Stimulated activated naive B cell treated with anti-CD40 and anti-IgM and Interleukin-4, amounts not matched to agents 10 μg/mL and 1 μg/mL and 100 μg/mL, for 72 hours (primary cell): ENCODE results near the gene NR5A2.

Experiments used
- ATAC-seq, 2 donors: fragments of 150-1000 bp; cut with Tn5 transposase; replicated peaks; 2 replicates each; pipeline ENCODE4 v1.10.0; 2021; ENCODE audit warnings: moderate library complexity in 1 of 2
- DNase-seq: peaks from one replicate; pipeline ENCODE4 v3.0.0; 2021
- H3K27ac Mint-ChIP-seq: one replicate; pipeline ENCODE4 v1.8.0; 2022; ENCODE audit warnings: mild to moderate bottlenecking, mixed read lengths
- H3K27me3 Mint-ChIP-seq, 2 donors: one replicate each; pipeline ENCODE4 v1.8.0; 2022; ENCODE audit warnings: mixed read lengths in 2 of 2
- H3K36me3 Mint-ChIP-seq, 2 donors: one replicate each; pipeline ENCODE4 v1.8.0; 2022; ENCODE audit warnings: mixed read lengths in 2 of 2, mild to moderate bottlenecking in 1 of 2
- H3K4me1 Mint-ChIP-seq, 2 donors: one replicate each; pipeline ENCODE4 v1.8.0; 2022; ENCODE audit warnings: mixed read lengths in 2 of 2, mild to moderate bottlenecking in 1 of 2
- H3K4me3 Mint-ChIP-seq, 2 donors: one replicate each; pipeline ENCODE4 v1.8.0; 2022; ENCODE audit warnings: mild to moderate bottlenecking in 2 of 2, mixed read lengths in 2 of 2, moderate library complexity in 1 of 2
- H3K9me3 Mint-ChIP-seq, 2 donors: one replicate each; pipeline ENCODE4 v1.8.0; 2022; ENCODE audit warnings: mixed read lengths in 2 of 2, mild to moderate bottlenecking in 1 of 2

Gene NR5A2

GRCh38 chr1:200027264-200027823, at the start of gene NR5A2:
Gene NR5A2 (plus strand): TSS chr1:200027710. CDS start chr1:200027848, 138 bp downstream.
- Mint-ChIP-seq H3K9me3 (no peaks in the 10 kb centered on the region), H3K27ac (no peak within 1 kb of the TSS), H3K4me3 (peak within 1 kb of the TSS; percentile 59 to 69), H3K27me3 (peaks cover 56 to 57% of the 10 kb centered on the region in 2 donors), H3K4me1 (peaks cover 0 to 6% of the 10 kb centered on the region in 2 donors), H3K36me3 (peaks cover 0 to 2% of the 10 kb centered on the region in 2 donors)
- DNase-seq, result no peak
- ATAC-seq, result no peak

- no peaks in the 10 kb centered on the region for H3K36me3 Mint-ChIP-seq
- peaks cover 36 to 54% of the 10 kb centered on the region in 2 donors for H3K27me3 Mint-ChIP-seq
- H3K4me3 Mint-ChIP-seq, result no peak overlapping the region
- peaks cover 9 to 16% of the 10 kb centered on the region in 2 donors for H3K4me1 Mint-ChIP-seq
- H3K27ac Mint-ChIP-seq, result no peak overlapping the region
- ATAC-seq (no peak), DNase-seq (no peak)
- no peaks in the 10 kb centered on the region for H3K9me3 Mint-ChIP-seq
These were observed 49.0 kb upstream of the NR5A2 start for GRCh38 chr1:199978408-199978940.

- no peaks in the 10 kb centered on the region for H3K36me3 Mint-ChIP-seq
- H3K4me3 Mint-ChIP-seq, result no peak overlapping the region
- DNase-seq (no peak), ATAC-seq (no peak)
- no peaks in the 10 kb centered on the region for H3K9me3 Mint-ChIP-seq
- peaks cover 9 to 16% of the 10 kb centered on the region in 2 donors for H3K4me1 Mint-ChIP-seq
- no peak overlapping the region for H3K27ac Mint-ChIP-seq
- H3K27me3 Mint-ChIP-seq, result peaks cover 31 to 51% of the 10 kb centered on the region in 2 donors
These were observed 48.4 kb upstream of the NR5A2 start for GRCh38 chr1:199979071-199979470.

GRCh38 chr1:199981584-199981983, 45.9 kb upstream of the NR5A2 start:
- Mint-ChIP-seq H3K27ac (no peak overlapping the region), H3K27me3 (peaks cover 28 to 49% of the 10 kb centered on the region in 2 donors), H3K9me3 (no peaks in the 10 kb centered on the region), H3K36me3 (no peaks in the 10 kb centered on the region), H3K4me1 (peaks cover 9 to 14% of the 10 kb centered on the region in 2 donors), H3K4me3 (no peak overlapping the region)
- no peak for DNase-seq
- no peak for ATAC-seq

GRCh38 chr1:199982606-199983005, 44.9 kb upstream of the NR5A2 start:
- H3K4me1 Mint-ChIP-seq, result peaks cover 2 to 4% of the 10 kb centered on the region in 2 donors
- H3K36me3 Mint-ChIP-seq, result no peaks in the 10 kb centered on the region
- ATAC-seq, result no peak
- peaks cover 21 to 42% of the 10 kb centered on the region in 2 donors for H3K27me3 Mint-ChIP-seq
- DNase-seq, result no peak
- no peaks in the 10 kb centered on the region for H3K9me3 Mint-ChIP-seq
- no peak overlapping the region for H3K4me3 Mint-ChIP-seq
- no peak overlapping the region for H3K27ac Mint-ChIP-seq

- DNase-seq (no peak), ATAC-seq (no peak)
- Mint-ChIP-seq H3K36me3 (no peaks in the 10 kb centered on the region), H3K4me3 (no peak overlapping the region), H3K4me1 (no peaks in the 10 kb centered on the region), H3K27me3 (peaks cover 21 to 39% of the 10 kb centered on the region in 2 donors), H3K27ac (no peak overlapping the region), H3K9me3 (no peaks in the 10 kb centered on the region)
These were observed 44.0 kb upstream of the NR5A2 start for GRCh38 chr1:199983531-199983930.

- Mint-ChIP-seq H3K27ac (no peak overlapping the region), H3K4me3 (no peak overlapping the region), H3K27me3 (peaks cover 13 to 19% of the 10 kb centered on the region in 2 donors), H3K9me3 (no peaks in the 10 kb centered on the region), H3K36me3 (no peaks in the 10 kb centered on the region), H3K4me1 (no peaks in the 10 kb centered on the region)
- ATAC-seq (no peak), DNase-seq (no peak)
These were observed 32.3 kb upstream of the NR5A2 start for GRCh38 chr1:199995096-199995685.

GRCh38 chr1:200005165-200005564, 22.3 kb upstream of the NR5A2 start:
- no peak overlapping the region for H3K4me3 Mint-ChIP-seq
- DNase-seq (no peak), ATAC-seq (no peak)
- H3K4me1 Mint-ChIP-seq, result no peaks in the 10 kb centered on the region
- H3K27me3 Mint-ChIP-seq, result peaks cover 9 to 30% of the 10 kb centered on the region in 2 donors
- H3K9me3 Mint-ChIP-seq, result no peaks in the 10 kb centered on the region
- no peak overlapping the region for H3K27ac Mint-ChIP-seq
- no peaks in the 10 kb centered on the region for H3K36me3 Mint-ChIP-seq

GRCh38 chr1:200006711-200007110, 20.8 kb upstream of the NR5A2 start:
- peaks cover 9 to 25% of the 10 kb centered on the region in 2 donors for H3K27me3 Mint-ChIP-seq
- no peaks in the 10 kb centered on the region for H3K4me1 Mint-ChIP-seq
- no peak overlapping the region for H3K4me3 Mint-ChIP-seq
- no peak for ATAC-seq
- no peaks in the 10 kb centered on the region for H3K36me3 Mint-ChIP-seq
- H3K27ac Mint-ChIP-seq, result no peak overlapping the region
- DNase-seq, result no peak
- H3K9me3 Mint-ChIP-seq, result no peaks in the 10 kb centered on the region

- Mint-ChIP-seq H3K36me3 (no peaks in the 10 kb centered on the region), H3K27me3 (peaks cover 26 to 41% of the 10 kb centered on the region in 2 donors), H3K4me3 (no peak overlapping the region), H3K9me3 (no peaks in the 10 kb centered on the region), H3K27ac (no peak overlapping the region), H3K4me1 (no peaks in the 10 kb centered on the region)
- ATAC-seq (no peak), DNase-seq (no peak)
These were observed 11.7 kb upstream of the NR5A2 start for GRCh38 chr1:200015811-200016210.

GRCh38 chr1:200021577-200022238, 5.8 kb upstream of the NR5A2 start:
- no peaks in the 10 kb centered on the region for H3K4me1 Mint-ChIP-seq
- ATAC-seq, result no peak
- no peak overlapping the region for H3K4me3 Mint-ChIP-seq
- peaks cover 0 to 2% of the 10 kb centered on the region in 2 donors for H3K36me3 Mint-ChIP-seq
- no peaks in the 10 kb centered on the region for H3K9me3 Mint-ChIP-seq
- H3K27me3 Mint-ChIP-seq, result peaks cover 23 to 28% of the 10 kb centered on the region in 2 donors
- DNase-seq, result no peak
- no peak overlapping the region for H3K27ac Mint-ChIP-seq

GRCh38 chr1:200022239-200022804, 5.2 kb upstream of the NR5A2 start:
- ATAC-seq (no peak), DNase-seq (no peak)
- Mint-ChIP-seq H3K9me3 (no peaks in the 10 kb centered on the region), H3K4me3 (no peak overlapping the region), H3K27ac (no peak overlapping the region), H3K27me3 (peaks cover 29 to 33% of the 10 kb centered on the region in 2 donors), H3K36me3 (peaks cover 0 to 2% of the 10 kb centered on the region in 2 donors), H3K4me1 (no peaks in the 10 kb centered on the region)

- Mint-ChIP-seq H3K4me1 (peaks cover 0 to 6% of the 10 kb centered on the region in 2 donors), H3K27ac (no peak overlapping the region), H3K9me3 (no peaks in the 10 kb centered on the region), H3K4me3 (peak overlapping the region; percentile 59 to 69), H3K36me3 (peaks cover 0 to 2% of the 10 kb centered on the region in 2 donors), H3K27me3 (peaks cover 54 to 55% of the 10 kb centered on the region in 2 donors)
- DNase-seq, result no peak
- no peak for ATAC-seq
These were observed 1.1 kb downstream of the NR5A2 start for GRCh38 chr1:200028586-200029034.

- peaks cover 49% of the 10 kb centered on the region in 2 donors for H3K27me3 Mint-ChIP-seq
- ATAC-seq (peak; percentile 38 to 44), DNase-seq (no peak)
- no peaks in the 10 kb centered on the region for H3K9me3 Mint-ChIP-seq
- H3K27ac Mint-ChIP-seq, result no peak overlapping the region
- H3K4me3 Mint-ChIP-seq, result peak overlapping the region; percentile 59 to 69
- peaks cover 0 to 6% of the 10 kb centered on the region in 2 donors for H3K4me1 Mint-ChIP-seq
- H3K36me3 Mint-ChIP-seq, result peaks cover 0 to 2% of the 10 kb centered on the region in 2 donors
These were observed 1.7 kb downstream of the NR5A2 start for GRCh38 chr1:200029035-200029821.
